ENCODE measurements around the gene TFEB.
A peak's percentile ranks its signal among the peaks of the same experiment; 100 is the strongest.

The TFEB gene

GRCh38 chr6:41736800-41737555 is 1.6 kb upstream of the TFEB start:
- no peak for DNase-seq (ENCODE audit: low read depth)

- no peak for DNase-seq (ENCODE audit: low read depth)
Observed at GRCh38 chr6:41736186-41736733, 852 bp upstream of the TFEB start.

GRCh38 chr6:41734666-41735426 is 562 bp downstream of the TFEB start:
- peak; percentile 84 for DNase-seq (ENCODE audit: low read depth)

- DNase-seq (ENCODE audit: low read depth) = peak; percentile 82
Observed at GRCh38 chr6:41733707-41734665, 1.4 kb downstream of the TFEB start.

- DNase-seq (ENCODE audit: low read depth) = no peak
Observed at GRCh38 chr6:41733360-41733706, 2.1 kb downstream of the TFEB start.

- DNase-seq (ENCODE audit: low read depth) = peak; percentile 48
Observed at GRCh38 chr6:41732591-41733359, 2.6 kb downstream of the TFEB start.

- DNase-seq (ENCODE audit: low read depth) = no peak
Observed at GRCh38 chr6:41732149-41732548, 3.3 kb downstream of the TFEB start.

GRCh38 chr6:41731561-41732086 is 3.8 kb downstream of the TFEB start:
- DNase-seq (ENCODE audit: low read depth) = no peak

GRCh38 chr6:41730531-41731436 is 4.6 kb downstream of the TFEB start:
- peak; percentile 38 for DNase-seq (ENCODE audit: low read depth)

- no peak for DNase-seq (ENCODE audit: low read depth)
Observed at GRCh38 chr6:41729624-41730023, 5.8 kb downstream of the TFEB start.

GRCh38 chr6:41728954-41729353 is 6.5 kb downstream of the TFEB start:
- no peak for DNase-seq (ENCODE audit: low read depth)

GRCh38 chr6:41728073-41728936 is 7.1 kb downstream of the TFEB start:
- no peak for DNase-seq (ENCODE audit: low read depth)

GRCh38 chr6:41727705-41728072 is 7.7 kb downstream of the TFEB start:
- DNase-seq (ENCODE audit: low read depth) = no peak

- DNase-seq (ENCODE audit: low read depth) = no peak
Observed at GRCh38 chr6:41726876-41727275, 8.5 kb downstream of the TFEB start.

- no peak for DNase-seq (ENCODE audit: low read depth)
Observed at GRCh38 chr6:41724586-41725501, 10.6 kb downstream of the TFEB start.

- no peak for DNase-seq (ENCODE audit: low read depth)
Observed at GRCh38 chr6:41724228-41724580, 11.2 kb downstream of the TFEB start.

- peak; percentile 97 for DNase-seq (ENCODE audit: low read depth)
Observed at GRCh38 chr6:41723530-41724227, 11.7 kb downstream of the TFEB start.

Measured in iris pigment epithelial cell (primary cell).